WTC11 (cell line): ENCODE data around the gene PHF14.

ENCODE experiments used
- ATF3 ChIP-seq: sonication (generic); formaldehyde crosslinking; conservative IDR thresholded peaks from 2 replicates; pipeline ENCODE4 v1.8.1; 2022; ENCODE audit warnings: mild to moderate bottlenecking, missing genetic modification reagents
- CDX4 ChIP-seq: fragments of 250-450 bp; sonication (Bioruptor Pico); IDR thresholded peaks from 2 replicates; pipeline ENCODE4 v1.9.0; 2021; ENCODE audit warnings: moderate library complexity, mild to moderate bottlenecking, inconsistent platforms, borderline replicate concordance
- CREB1 ChIP-seq: sonication (generic); formaldehyde crosslinking; IDR thresholded peaks from 2 replicates; pipeline ENCODE4 v1.8.0; 2023; ENCODE audit warnings: mild to moderate bottlenecking, missing genetic modification reagents
- CREM ChIP-seq: sonication (generic); formaldehyde crosslinking; IDR thresholded peaks from 2 replicates; pipeline ENCODE4 v1.8.1; 2022; ENCODE audit warnings: mild to moderate bottlenecking, missing genetic modification reagents, moderate library complexity
- CTCF ChIP-seq: fragments of 200-600 bp; IDR thresholded peaks from 2 replicates; pipeline ENCODE4 v1.8.0; 2022; ENCODE audit warnings: antibody characterized with exemption
- FOXP1 ChIP-seq: sonication (generic); formaldehyde crosslinking; IDR thresholded peaks from 2 replicates; pipeline ENCODE4 v1.8.0; 2022; ENCODE audit warnings: missing genetic modification reagents, mild to moderate bottlenecking, moderate library complexity, borderline replicate concordance
- MLX ChIP-seq: sonication (generic); formaldehyde crosslinking; IDR thresholded peaks from 2 replicates; pipeline ENCODE4 v1.8.1; 2023; ENCODE audit warnings: mild to moderate bottlenecking, missing genetic modification reagents, moderate library complexity
- ZNF416 ChIP-seq: fragments of 250-450 bp; sonication (Bioruptor Pico); IDR thresholded peaks from 2 replicates; pipeline ENCODE4 v1.9.0; 2021; ENCODE audit warnings: mild to moderate bottlenecking, inconsistent platforms

GRCh38 chr7:11182736-11183135 lies 209.1 kb downstream of the PHF14 start:
- TF ChIP-seq CTCF (no peak), FOXP1 (CRISPR knock-in tag) (no peak), CREB1 (no peak), ZNF416 (CRISPR knock-in tag) (no peak), CDX4 (CRISPR knock-in tag) (no peak), CREM (CRISPR knock-in tag) (no peak), ATF3 (CRISPR knock-in tag) (no peak), MLX (no peak)
